PFSK-1 (cell line): Measurements from ENCODE around the gene AP3D1.

Experiments used
- FOXP2 ChIP-seq: optimal IDR thresholded peaks from 2 replicates; pipeline ENCODE3; 2011; ENCODE audit warnings: borderline replicate concordance, control low read depth, inconsistent platforms; ENCODE audit not compliant: insufficient read depth; ENCODE audit errors: extremely low read length, extremely low read depth
- POLR2AphosphoS5 ChIP-seq: IDR thresholded peaks from 2 replicates; pipeline ENCODE4 v1.6.1; 2012; ENCODE audit warnings: low read depth, mild to moderate bottlenecking, control low read depth, low read length, moderate library complexity
- SIN3A ChIP-seq: IDR thresholded peaks from 2 replicates; pipeline ENCODE4 v1.6.1; 2012; ENCODE audit warnings: mild to moderate bottlenecking, low read length, moderate library complexity, borderline replicate concordance; ENCODE audit not compliant: insufficient read depth
- TAF1 ChIP-seq: IDR thresholded peaks from 2 replicates; pipeline ENCODE4 v1.6.1; 2012; ENCODE audit warnings: low read length, control low read depth, borderline replicate concordance; ENCODE audit not compliant: insufficient read depth
- TF ChIP-seq, protein P1 (sequence below), 2 experiments: IDR thresholded peaks; 2 replicates each; pipeline versions ENCODE4 v1.6.1 to v1.8.0; 2011 to 2012; ENCODE audit warnings: low read depth in 2 of 2, low read length in 2 of 2, control low read depth in 1 of 2, inconsistent platforms in 1 of 2, mild to moderate bottlenecking in 1 of 2, moderate library complexity in 1 of 2; ENCODE audit not compliant: insufficient read depth in 1 of 2

The AP3D1 gene

DNA sequence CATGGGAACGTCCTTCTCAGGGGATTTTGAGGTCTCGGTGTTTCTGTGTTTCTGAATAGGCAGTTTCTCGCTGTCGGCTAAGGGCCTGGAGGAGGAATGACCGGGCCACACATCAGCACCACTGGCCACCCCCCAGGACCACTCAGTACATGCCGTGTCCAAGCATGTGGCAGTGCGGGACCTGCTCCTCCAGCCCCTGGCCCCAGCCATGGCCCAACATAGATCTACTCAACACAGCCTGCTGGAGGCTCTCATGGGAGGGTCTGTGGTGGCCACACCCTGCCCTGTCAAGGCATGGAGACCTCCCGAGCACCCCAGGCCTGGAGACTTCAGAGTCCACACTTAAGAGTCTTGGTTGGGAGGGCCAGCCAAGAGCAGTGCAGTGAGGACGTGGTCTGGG is 37.1 kb downstream of the AP3D1 start:
- TF ChIP-seq, protein P1, sequence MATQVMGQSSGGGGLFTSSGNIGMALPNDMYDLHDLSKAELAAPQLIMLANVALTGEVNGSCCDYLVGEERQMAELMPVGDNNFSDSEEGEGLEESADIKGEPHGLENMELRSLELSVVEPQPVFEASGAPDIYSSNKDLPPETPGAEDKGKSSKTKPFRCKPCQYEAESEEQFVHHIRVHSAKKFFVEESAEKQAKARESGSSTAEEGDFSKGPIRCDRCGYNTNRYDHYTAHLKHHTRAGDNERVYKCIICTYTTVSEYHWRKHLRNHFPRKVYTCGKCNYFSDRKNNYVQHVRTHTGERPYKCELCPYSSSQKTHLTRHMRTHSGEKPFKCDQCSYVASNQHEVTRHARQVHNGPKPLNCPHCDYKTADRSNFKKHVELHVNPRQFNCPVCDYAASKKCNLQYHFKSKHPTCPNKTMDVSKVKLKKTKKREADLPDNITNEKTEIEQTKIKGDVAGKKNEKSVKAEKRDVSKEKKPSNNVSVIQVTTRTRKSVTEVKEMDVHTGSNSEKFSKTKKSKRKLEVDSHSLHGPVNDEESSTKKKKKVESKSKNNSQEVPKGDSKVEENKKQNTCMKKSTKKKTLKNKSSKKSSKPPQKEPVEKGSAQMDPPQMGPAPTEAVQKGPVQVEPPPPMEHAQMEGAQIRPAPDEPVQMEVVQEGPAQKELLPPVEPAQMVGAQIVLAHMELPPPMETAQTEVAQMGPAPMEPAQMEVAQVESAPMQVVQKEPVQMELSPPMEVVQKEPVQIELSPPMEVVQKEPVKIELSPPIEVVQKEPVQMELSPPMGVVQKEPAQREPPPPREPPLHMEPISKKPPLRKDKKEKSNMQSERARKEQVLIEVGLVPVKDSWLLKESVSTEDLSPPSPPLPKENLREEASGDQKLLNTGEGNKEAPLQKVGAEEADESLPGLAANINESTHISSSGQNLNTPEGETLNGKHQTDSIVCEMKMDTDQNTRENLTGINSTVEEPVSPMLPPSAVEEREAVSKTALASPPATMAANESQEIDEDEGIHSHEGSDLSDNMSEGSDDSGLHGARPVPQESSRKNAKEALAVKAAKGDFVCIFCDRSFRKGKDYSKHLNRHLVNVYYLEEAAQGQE (IDR thresholded peaks at IDR 0.05; ENCODE audit: insufficient read depth in 1 of 2, low read depth in 2 of 2, low read length in 2 of 2): no peak

DNA sequence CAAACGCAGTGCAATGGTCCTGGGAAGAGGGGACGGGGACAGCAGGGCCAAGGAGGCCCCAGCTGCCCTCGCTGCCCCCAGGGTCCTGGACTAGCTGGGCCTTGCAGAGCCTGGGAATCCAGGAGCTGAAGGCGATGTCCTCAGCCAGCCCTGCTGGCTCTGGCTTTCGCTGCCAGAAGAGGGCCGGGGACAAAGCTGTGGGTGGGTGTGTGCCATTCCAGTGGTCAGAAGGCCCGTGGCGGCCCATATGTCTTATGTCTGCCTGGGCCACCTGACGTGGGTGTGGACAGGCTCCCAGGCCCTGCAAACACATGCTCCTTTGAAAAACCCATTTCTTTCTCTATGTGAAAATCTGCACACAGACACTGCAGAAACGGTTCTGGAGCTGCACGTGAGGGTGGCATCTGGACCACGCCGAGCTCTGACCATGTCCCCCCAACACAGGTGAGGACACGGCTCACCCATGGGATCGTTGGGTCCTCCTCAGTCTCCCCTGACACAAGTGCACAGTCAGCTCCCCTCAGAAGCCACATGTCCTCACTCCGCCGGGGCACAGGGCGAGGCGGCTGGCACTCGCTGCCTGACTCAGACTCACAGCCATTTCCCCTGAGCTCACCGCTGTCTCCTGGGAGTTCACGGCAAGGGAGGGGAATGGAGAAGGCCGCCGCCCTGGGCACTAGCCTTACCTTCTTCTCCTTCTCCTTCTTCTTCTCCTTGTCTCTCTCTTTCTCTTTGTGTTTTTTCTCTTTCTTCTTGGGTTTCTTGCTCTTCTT is 37.7 kb downstream of the AP3D1 start:
- TF ChIP-seq SIN3A (no peak), FOXP2 (no peak), POLR2AphosphoS5 (no peak), TAF1 (no peak)
- TF ChIP-seq, protein P1 (IDR thresholded peaks at IDR 0.05; ENCODE audit: insufficient read depth in 1 of 2, low read depth in 2 of 2, low read length in 2 of 2): no peak

DNA sequence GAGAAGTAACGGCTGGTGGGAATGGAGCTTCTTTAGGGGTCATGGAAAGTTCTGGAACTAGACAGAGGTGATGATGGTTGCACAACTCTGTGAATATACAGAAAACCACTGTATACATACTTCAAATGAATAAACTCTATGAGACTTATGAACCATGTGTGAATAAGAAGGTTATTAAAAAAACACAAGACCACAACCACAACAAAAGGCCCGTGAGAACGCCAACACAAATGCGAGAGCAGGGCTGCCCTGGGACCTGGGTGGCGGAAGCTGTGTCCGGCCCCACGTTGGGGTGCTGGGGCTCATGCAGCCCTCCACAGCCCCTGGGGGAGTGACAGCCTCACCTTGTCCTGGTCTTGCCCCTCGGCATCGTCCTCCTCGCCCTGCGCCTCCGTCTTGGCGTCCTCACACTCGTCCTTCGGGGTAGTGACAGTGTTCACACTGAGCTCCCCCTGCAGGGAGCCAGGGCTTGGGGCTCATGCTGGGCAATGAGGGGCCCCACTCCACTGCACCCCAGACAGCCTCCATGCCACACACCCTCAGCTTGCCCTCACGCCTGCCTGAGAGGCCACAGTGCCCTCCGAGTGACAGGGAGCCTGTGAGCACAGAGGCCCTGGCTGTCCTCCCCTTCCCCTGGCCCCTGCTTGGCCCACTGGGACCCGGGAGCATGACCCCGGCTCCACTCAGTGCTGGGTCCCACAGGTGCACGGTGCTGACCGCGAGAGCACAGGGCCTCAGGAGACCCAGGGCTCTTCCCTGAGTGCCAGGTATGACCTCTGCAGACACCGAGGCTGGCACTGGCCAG is 38.6 kb downstream of the AP3D1 start:
- TF ChIP-seq TAF1 (no peak), POLR2AphosphoS5 (no peak), SIN3A (no peak), FOXP2 (no peak)
- TF ChIP-seq, protein P1 (IDR thresholded peaks at IDR 0.05; ENCODE audit: insufficient read depth in 1 of 2, low read depth in 2 of 2, low read length in 2 of 2): no peak

DNA sequence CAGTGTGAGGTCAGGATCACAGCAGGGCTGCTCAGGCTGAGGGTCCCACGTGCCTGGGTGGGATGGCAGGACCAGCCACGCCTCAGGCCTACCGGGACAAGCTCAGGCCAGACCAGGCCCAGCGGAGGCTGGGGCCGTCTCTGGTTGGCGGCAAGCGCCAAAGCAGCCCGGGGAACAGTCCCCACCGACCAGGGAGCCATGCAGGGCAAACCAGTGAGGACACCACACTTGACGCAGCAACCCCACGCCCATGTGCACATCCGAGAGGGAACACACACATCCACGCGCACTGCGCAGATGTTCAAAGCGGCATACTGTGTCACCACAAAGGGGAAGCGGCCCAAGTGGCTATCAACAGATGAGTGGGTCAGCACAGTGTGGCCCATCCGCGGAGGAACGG is 39.5 kb downstream of the AP3D1 start:
- TF ChIP-seq SIN3A (no peak), FOXP2 (no peak), TAF1 (no peak), POLR2AphosphoS5 (no peak)
- TF ChIP-seq, protein P1 (IDR thresholded peaks at IDR 0.05; ENCODE audit: insufficient read depth in 1 of 2, low read depth in 2 of 2, low read length in 2 of 2): no peak

DNA sequence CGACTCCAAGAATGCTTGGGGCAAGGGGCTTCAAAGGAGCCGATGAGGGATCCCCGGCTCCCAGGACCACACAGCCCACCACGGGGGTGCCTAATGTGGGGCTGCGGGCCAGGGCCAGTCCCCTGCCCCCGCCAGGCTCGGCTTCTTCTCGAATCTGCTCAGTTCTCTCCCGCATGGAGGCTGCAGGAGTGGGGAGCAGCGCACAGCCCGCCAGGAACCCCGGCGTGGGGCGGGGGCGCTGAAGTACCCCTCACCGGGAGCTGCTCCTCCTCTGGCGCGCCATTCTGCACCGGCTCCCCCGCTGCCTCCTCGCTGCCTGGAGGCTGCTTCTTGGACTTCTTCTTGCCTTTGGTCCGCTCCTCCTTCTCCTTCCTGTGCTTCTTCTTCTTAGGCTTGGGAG is 39.9 kb downstream of the AP3D1 start:
- TF ChIP-seq POLR2AphosphoS5 (no peak), SIN3A (no peak), FOXP2 (no peak), TAF1 (no peak)
- TF ChIP-seq, protein P1 (IDR thresholded peaks at IDR 0.05; ENCODE audit: insufficient read depth in 1 of 2, low read depth in 2 of 2, low read length in 2 of 2): no peak
